SHP77 (cell line): Measurements from ENCODE around the gene DNAJA3.

Experiments
- DNase-seq, 2 experiments: peaks; one replicate each; lab custom pipeline; 2025; lab: John Stamatoyannopoulos, UW

DNAJA3 gene

GRCh38 chr16:4407543-4408322 lies 17.9 kb upstream of the DNAJA3 start:
- no peak for DNase-seq

- no peak for DNase-seq
Observed at GRCh38 chr16:4408323-4408690, 17.4 kb upstream of the DNAJA3 start.

GRCh38 chr16:4409081-4409932 lies 16.4 kb upstream of the DNAJA3 start:
- DNase-seq = peak in 1 of 2 experiments; percentile 46

GRCh38 chr16:4410335-4411075 lies 15.2 kb upstream of the DNAJA3 start:
- DNase-seq = peak; percentile 60 to 61

GRCh38 chr16:4411684-4412083 lies 14.0 kb upstream of the DNAJA3 start:
- peak in 1 of 2 experiments; percentile 74 for DNase-seq

- DNase-seq = no peak
Observed at GRCh38 chr16:4412159-4412558, 13.5 kb upstream of the DNAJA3 start.

- DNase-seq = no peak
Observed at GRCh38 chr16:4412854-4413253, 12.8 kb upstream of the DNAJA3 start.

GRCh38 chr16:4414187-4414917 lies 11.3 kb upstream of the DNAJA3 start:
- DNase-seq = peak in 1 of 2 experiments; percentile 11

- DNase-seq = peak in 1 of 2 experiments; percentile 30
Observed at GRCh38 chr16:4415538-4416199, 10.0 kb upstream of the DNAJA3 start.

GRCh38 chr16:4416200-4417032 lies 9.3 kb upstream of the DNAJA3 start, which contains the start of gene CORO7:
TSS of gene CORO7 (minus strand) at chr16:4416596. CDS start at chr16:4416518, 78 bp downstream.
- peak; percentile 78 to 91 for DNase-seq

GRCh38 chr16:4419402-4419959 lies 6.2 kb upstream of the DNAJA3 start:
- DNase-seq = no peak

- DNase-seq = no peak
Observed at GRCh38 chr16:4420505-4421105, 5.1 kb upstream of the DNAJA3 start.

GRCh38 chr16:4426021-4426684 lies 485 bp downstream of the DNAJA3 start:
- no peak for DNase-seq

- no peak for DNase-seq
Observed at GRCh38 chr16:4426722-4427372, 1.2 kb downstream of the DNAJA3 start.

- no peak for DNase-seq
Observed at GRCh38 chr16:4428500-4428899, 2.8 kb downstream of the DNAJA3 start.

- DNase-seq = no peak
Observed at GRCh38 chr16:4431023-4431422, 5.4 kb downstream of the DNAJA3 start.

GRCh38 chr16:4433228-4433627 lies 7.6 kb downstream of the DNAJA3 start:
- DNase-seq = no peak
